HepG2 (cell line): ENCODE results near the gene SRSF12. TPM values are rescaled to one million over a fixed set of nuclear protein-coding genes. Genes with fewer than 3 reads are reported as not detected.

Source experiments
- HNRNPK ChIP-seq: fragments of 200-400 bp; formaldehyde crosslinking; IDR thresholded peaks from 2 replicates; pipeline ENCODE4 v1.6.1; 2018; ENCODE audit warnings: low read length, low read depth, moderate library complexity, mild to moderate bottlenecking; ENCODE audit not compliant: poor library complexity, severe bottlenecking
- MEIS1 ChIP-seq: sonication (generic); formaldehyde crosslinking; IDR thresholded peaks from 2 replicates; pipeline ENCODE4 v1.9.0; 2021; ENCODE audit warnings: mild to moderate bottlenecking, missing genetic modification reagents, moderate library complexity, borderline replicate concordance
- MIXL1 ChIP-seq: IDR thresholded peaks from 2 replicates; pipeline ENCODE4 v1.6.1; 2016
- NKX3-1 ChIP-seq: sonication (generic); formaldehyde crosslinking; IDR thresholded peaks from 2 replicates; pipeline ENCODE4 v1.5.0; 2020; ENCODE audit warnings: missing genetic modification reagents
- POLR2G ChIP-seq: fragments of 200-400 bp; formaldehyde crosslinking; IDR thresholded peaks from 2 replicates; pipeline ENCODE4 v1.6.1; 2018; ENCODE audit warnings: mild to moderate bottlenecking, low read depth, low read length, moderate library complexity
- SNAPC2 ChIP-seq: sonication (generic); formaldehyde crosslinking; IDR thresholded peaks from 2 replicates; pipeline ENCODE4 v1.8.1; 2022; ENCODE audit warnings: mild to moderate bottlenecking, missing genetic modification reagents
- SRF ChIP-seq: IDR thresholded peaks from 2 replicates; pipeline ENCODE4 v1.6.1; 2011; ENCODE audit warnings: mild to moderate bottlenecking, low read depth, low read length, moderate library complexity
- TARDBP ChIP-seq: sonication (generic); formaldehyde crosslinking; IDR thresholded peaks from 2 replicates; pipeline ENCODE4 v1.8.0; 2022; ENCODE audit warnings: mild to moderate bottlenecking, missing genetic modification reagents
- ZBTB7B ChIP-seq: sonication (generic); formaldehyde crosslinking; IDR thresholded peaks from 2 replicates; pipeline ENCODE4 v1.4.0; 2020; ENCODE audit warnings: missing genetic modification reagents
- ZEB1 ChIP-seq: IDR thresholded peaks from 2 replicates; pipeline ENCODE4 v1.6.1; 2012; ENCODE audit warnings: mild to moderate bottlenecking, low read depth, inconsistent platforms; ENCODE audit not compliant: insufficient replicate concordance
- ZMAT3 ChIP-seq: sonication (generic); formaldehyde crosslinking; conservative IDR thresholded peaks from 2 replicates; pipeline ENCODE4 v1.7.0; 2021; ENCODE audit warnings: missing genetic modification reagents
- ZNF460 ChIP-seq: sonication (generic); formaldehyde crosslinking; IDR thresholded peaks from 2 replicates; pipeline ENCODE4 v1.5.1; 2020; ENCODE audit warnings: missing genetic modification reagents, mild to moderate bottlenecking, borderline replicate concordance
- ZNF670 ChIP-seq: sonication (generic); formaldehyde crosslinking; IDR thresholded peaks from 2 replicates; pipeline ENCODE4 v1.8.0; 2022; ENCODE audit warnings: mild to moderate bottlenecking, missing genetic modification reagents, borderline replicate concordance
- ZXDC ChIP-seq: sonication (generic); formaldehyde crosslinking; IDR thresholded peaks from 2 replicates; pipeline ENCODE4 v1.5.0; 2020; ENCODE audit warnings: mild to moderate bottlenecking, missing genetic modification reagents
- polyA plus RNA-seq, 8 experiments: library from polyadenylated mRNA; depleted of rRNA in 3 of 8; stranded (reverse) in 7 of 8; unstranded in 1 of 8; fragments of >200 nt; fragmentation: Illumina TruSeq in 4 of 8; extraction: Trizol in 4 of 8; gene quantifications; 2 replicates each; pipeline versions ENCODE4 v1.2.1 to v1.2.3, GENCODE V29; 2011 to 2016; ENCODE audit warnings: low read depth in 4 of 8, missing spikeins in 1 of 8, mixed read lengths in 1 of 8; ENCODE audit not compliant: insufficient read depth in 1 of 8
- total RNA-seq, 5 experiments: library from RNA; depleted of rRNA; stranded (reverse); fragments of >200 nt; fragmentation: Illumina TruSeq; extraction: Trizol; gene quantifications; 2 replicates each; pipeline ENCODE4 v1.2.3, GENCODE V29; 2016; ENCODE audit warnings: low read depth in 1 of 5
- TF ChIP-seq, protein P1 (sequence below): sonication (generic); formaldehyde crosslinking; IDR thresholded peaks from 2 replicates; pipeline ENCODE4 v1.5.0; 2020; ENCODE audit warnings: missing genetic modification reagents, mild to moderate bottlenecking, borderline replicate concordance
- TF ChIP-seq, protein P2 (sequence below): IDR thresholded peaks from 2 replicates; pipeline ENCODE4 v1.6.1; 2012; ENCODE audit warnings: low read length, improper control_type of control experiment
- TF ChIP-seq, protein P3 (sequence below): sonication (generic); formaldehyde crosslinking; IDR thresholded peaks from 2 replicates; pipeline ENCODE4 v1.4.0; 2020; ENCODE audit warnings: missing genetic modification reagents, borderline replicate concordance

The SRSF12 gene
- total and polyA plus RNA-seq, 2 of the 13 experiments (the other 11 are each of a cell fraction or from before 2014, with no cell fraction given) = 1.7 to 1.9 TPM

DNA sequence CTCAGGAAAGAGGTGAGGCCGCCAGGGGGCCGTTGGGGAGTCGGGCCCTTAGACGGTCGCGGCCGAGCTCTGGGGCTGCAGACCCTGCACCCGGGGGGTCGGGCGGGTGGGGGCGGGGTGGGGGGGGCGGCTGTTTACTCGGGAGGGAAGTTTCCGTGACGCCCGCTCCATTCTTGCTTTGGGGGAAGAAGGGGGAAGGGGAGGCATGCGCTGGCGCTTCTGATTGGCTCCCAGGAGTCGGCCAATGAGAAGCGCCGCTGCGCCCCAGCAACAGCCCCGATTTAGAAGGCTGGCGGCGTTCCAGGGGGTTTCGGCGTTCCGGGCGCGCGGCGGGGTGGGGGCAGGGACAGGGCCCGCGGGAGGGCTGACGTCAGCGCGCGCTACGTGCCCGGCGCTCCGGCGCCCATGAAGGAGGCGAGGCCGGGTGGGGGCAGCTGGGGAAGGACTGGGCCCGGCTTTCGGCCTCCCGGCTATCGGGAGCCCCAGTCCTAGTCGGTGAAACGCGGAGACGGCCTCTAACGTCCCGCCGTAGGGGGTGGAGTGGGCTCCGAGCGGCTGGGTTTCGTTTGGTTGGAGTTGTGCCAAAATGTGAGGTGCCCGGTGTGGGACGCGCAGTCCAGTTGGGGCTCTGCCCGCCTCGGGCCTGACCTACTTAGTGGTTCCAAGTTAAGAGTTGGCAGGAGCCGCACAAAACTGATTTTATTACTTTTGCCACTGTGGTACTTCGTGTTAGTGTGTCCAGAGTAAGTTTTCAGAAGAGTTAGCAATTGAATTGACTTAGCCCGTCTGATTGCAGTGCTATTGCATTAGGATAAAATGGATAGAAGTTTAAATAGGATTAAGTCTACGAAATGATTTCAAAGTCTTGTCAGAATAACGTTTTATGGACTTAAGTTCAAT, 36.2 kb downstream of the SRSF12 start (continued):
- TF ChIP-seq NKX3-1 (peak; percentile 44; the same call in 1 of the 2 replicates), SRF (no peak), POLR2G (peak; percentile 77), HNRNPK (peak; percentile 92), SNAPC2 (CRISPR knock-in tag) (peak; percentile 46; the same call in 1 of the 2 replicates), ZNF670 (CRISPR knock-in tag) (peak; percentile 72; the same call in 1 of the 2 replicates), ZNF460 (CRISPR knock-in tag) (peak; percentile 21; the same call in 1 of the 2 replicates), ZXDC (CRISPR knock-in tag) (peak; percentile 75; the same call in 1 of the 2 replicates), MEIS1 (CRISPR knock-in tag) (peak; percentile 34; the same call in 1 of the 2 replicates), ZEB1 (no peak), ZBTB7B (CRISPR knock-in tag) (peak; percentile 76), TARDBP (CRISPR knock-in tag) (peak; percentile 83), ZMAT3 (CRISPR knock-in tag) (peak; percentile 71; the same call in 1 of the 2 replicates), MIXL1 (no peak)
- TF ChIP-seq, protein P1, sequence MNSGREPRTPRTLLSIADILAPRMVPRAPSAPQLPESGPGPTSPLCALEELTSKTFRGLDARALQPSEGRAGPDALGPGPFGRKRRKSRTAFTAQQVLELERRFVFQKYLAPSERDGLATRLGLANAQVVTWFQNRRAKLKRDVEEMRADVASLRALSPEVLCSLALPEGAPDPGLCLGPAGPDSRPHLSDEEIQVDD (CRISPR knock-in tag) = no peak
- TF ChIP-seq, protein P2, sequence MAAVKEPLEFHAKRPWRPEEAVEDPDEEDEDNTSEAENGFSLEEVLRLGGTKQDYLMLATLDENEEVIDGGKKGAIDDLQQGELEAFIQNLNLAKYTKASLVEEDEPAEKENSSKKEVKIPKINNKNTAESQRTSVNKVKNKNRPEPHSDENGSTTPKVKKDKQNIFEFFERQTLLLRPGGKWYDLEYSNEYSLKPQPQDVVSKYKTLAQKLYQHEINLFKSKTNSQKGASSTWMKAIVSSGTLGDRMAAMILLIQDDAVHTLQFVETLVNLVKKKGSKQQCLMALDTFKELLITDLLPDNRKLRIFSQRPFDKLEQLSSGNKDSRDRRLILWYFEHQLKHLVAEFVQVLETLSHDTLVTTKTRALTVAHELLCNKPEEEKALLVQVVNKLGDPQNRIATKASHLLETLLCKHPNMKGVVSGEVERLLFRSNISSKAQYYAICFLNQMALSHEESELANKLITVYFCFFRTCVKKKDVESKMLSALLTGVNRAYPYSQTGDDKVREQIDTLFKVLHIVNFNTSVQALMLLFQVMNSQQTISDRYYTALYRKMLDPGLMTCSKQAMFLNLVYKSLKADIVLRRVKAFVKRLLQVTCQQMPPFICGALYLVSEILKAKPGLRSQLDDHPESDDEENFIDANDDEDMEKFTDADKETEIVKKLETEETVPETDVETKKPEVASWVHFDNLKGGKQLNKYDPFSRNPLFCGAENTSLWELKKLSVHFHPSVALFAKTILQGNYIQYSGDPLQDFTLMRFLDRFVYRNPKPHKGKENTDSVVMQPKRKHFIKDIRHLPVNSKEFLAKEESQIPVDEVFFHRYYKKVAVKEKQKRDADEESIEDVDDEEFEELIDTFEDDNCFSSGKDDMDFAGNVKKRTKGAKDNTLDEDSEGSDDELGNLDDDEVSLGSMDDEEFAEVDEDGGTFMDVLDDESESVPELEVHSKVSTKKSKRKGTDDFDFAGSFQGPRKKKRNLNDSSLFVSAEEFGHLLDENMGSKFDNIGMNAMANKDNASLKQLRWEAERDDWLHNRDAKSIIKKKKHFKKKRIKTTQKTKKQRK = no peak
- TF ChIP-seq, protein P3, sequence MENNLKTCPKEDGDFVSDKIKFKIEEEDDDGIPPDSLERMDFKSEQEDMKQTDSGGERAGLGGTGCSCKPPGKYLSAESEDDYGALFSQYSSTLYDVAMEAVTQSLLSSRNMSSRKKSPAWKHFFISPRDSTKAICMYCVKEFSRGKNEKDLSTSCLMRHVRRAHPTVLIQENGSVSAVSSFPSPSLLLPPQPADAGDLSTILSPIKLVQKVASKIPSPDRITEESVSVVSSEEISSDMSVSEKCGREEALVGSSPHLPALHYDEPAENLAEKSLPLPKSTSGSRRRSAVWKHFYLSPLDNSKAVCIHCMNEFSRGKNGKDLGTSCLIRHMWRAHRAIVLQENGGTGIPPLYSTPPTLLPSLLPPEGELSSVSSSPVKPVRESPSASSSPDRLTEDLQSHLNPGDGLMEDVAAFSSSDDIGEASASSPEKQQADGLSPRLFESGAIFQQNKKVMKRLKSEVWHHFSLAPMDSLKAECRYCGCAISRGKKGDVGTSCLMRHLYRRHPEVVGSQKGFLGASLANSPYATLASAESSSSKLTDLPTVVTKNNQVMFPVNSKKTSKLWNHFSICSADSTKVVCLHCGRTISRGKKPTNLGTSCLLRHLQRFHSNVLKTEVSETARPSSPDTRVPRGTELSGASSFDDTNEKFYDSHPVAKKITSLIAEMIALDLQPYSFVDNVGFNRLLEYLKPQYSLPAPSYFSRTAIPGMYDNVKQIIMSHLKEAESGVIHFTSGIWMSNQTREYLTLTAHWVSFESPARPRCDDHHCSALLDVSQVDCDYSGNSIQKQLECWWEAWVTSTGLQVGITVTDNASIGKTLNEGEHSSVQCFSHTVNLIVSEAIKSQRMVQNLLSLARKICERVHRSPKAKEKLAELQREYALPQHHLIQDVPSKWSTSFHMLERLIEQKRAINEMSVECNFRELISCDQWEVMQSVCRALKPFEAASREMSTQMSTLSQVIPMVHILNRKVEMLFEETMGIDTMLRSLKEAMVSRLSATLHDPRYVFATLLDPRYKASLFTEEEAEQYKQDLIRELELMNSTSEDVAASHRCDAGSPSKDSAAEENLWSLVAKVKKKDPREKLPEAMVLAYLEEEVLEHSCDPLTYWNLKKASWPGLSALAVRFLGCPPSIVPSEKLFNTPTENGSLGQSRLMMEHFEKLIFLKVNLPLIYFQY (CRISPR knock-in tag) = no peak
